Nephron progenitor cell (in vitro differentiated cells): Measurements from ENCODE around the gene NEO1.

Source experiments
- DNase-seq: peaks from one replicate; pipeline ENCODE4 v3.0.0; 2021
- H3K27ac Mint-ChIP-seq: 2 replicates; pipeline ENCODE4 v1.8.0; 2021; ENCODE audit warnings: mild to moderate bottlenecking, moderate library complexity, mixed read lengths
- H3K27me3 Mint-ChIP-seq: 2 replicates; pipeline ENCODE4 v1.8.0; 2021; ENCODE audit warnings: mild to moderate bottlenecking, low read depth, mixed read lengths; ENCODE audit not compliant: poor library complexity
- H3K36me3 Mint-ChIP-seq: 2 replicates; pipeline ENCODE4 v1.8.0; 2021; ENCODE audit warnings: low read depth, mixed read lengths
- H3K4me1 Mint-ChIP-seq: 2 replicates; pipeline ENCODE4 v1.8.0; 2021; ENCODE audit warnings: mixed read lengths
- H3K4me3 Mint-ChIP-seq: 2 replicates; pipeline ENCODE4 v1.8.0; 2021; ENCODE audit warnings: mild to moderate bottlenecking, moderate library complexity, mixed read lengths
- H3K9me3 Mint-ChIP-seq: 2 replicates; pipeline ENCODE4 v1.8.0; 2021; ENCODE audit warnings: mild to moderate bottlenecking, moderate library complexity, mixed read lengths
- TF ChIP-seq, protein P1 (sequence below): fragments of 200-600 bp; sonication (generic); IDR thresholded peaks from 2 replicates; pipeline ENCODE4 v1.5.0; 2021; ENCODE audit warnings: antibody characterized with exemption

NEO1 gene

DNA sequence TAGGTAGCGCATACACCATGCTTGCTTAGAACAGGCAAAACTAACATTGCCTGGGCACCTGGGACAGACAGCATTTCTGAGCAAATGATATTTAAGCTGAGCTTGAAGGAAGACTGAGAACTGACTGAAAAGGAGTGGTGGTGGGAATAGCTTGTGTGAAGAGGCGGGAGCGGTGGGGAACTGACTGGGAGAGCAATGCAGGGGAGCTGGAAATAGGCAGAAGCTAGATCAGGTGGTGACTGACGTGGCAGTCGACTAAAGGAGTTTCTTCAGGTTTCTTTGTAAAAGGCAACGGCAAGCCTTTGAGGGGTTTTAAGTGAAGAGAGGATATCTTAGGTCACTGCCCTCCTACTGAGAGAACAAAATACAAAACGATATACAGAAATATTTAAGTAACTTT is 61.8 kb downstream of the NEO1 start:
- Mint-ChIP-seq H3K36me3 (peaks cover 21% of the 10 kb centered on the region), H3K4me1 (peaks cover 10% of the 10 kb centered on the region), H3K27ac (peak overlapping the region; percentile 31), H3K27me3 (peaks cover 3% of the 10 kb centered on the region), H3K4me3 (no peak overlapping the region), H3K9me3 (no peaks in the 10 kb centered on the region)
- no peak for DNase-seq
- TF ChIP-seq, protein P1, sequence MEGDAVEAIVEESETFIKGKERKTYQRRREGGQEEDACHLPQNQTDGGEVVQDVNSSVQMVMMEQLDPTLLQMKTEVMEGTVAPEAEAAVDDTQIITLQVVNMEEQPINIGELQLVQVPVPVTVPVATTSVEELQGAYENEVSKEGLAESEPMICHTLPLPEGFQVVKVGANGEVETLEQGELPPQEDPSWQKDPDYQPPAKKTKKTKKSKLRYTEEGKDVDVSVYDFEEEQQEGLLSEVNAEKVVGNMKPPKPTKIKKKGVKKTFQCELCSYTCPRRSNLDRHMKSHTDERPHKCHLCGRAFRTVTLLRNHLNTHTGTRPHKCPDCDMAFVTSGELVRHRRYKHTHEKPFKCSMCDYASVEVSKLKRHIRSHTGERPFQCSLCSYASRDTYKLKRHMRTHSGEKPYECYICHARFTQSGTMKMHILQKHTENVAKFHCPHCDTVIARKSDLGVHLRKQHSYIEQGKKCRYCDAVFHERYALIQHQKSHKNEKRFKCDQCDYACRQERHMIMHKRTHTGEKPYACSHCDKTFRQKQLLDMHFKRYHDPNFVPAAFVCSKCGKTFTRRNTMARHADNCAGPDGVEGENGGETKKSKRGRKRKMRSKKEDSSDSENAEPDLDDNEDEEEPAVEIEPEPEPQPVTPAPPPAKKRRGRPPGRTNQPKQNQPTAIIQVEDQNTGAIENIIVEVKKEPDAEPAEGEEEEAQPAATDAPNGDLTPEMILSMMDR, result no peak

DNA sequence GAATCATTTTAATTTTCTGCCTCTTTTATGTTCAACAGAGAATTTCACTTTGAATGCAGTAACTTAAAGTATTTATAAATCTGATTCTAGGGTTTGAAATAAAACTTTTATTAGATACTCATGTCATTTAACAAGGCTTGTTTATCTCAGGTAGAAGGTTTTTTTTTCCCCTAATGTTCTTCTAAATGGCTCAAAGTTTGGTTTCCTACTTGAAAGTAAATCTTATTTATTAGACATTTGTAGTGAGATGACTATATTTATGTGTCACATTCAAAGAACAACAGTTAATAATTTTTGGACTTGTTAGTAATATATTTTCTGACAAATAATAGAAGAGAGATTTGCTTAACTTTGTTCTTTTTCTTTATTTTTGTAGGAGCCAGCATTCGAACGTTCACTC is 63.9 kb downstream of the NEO1 start:
- Mint-ChIP-seq H3K36me3 (peaks cover 21% of the 10 kb centered on the region), H3K27me3 (peaks cover 3% of the 10 kb centered on the region), H3K9me3 (no peaks in the 10 kb centered on the region), H3K4me1 (peaks cover 10% of the 10 kb centered on the region), H3K27ac (no peak overlapping the region), H3K4me3 (no peak overlapping the region)
- DNase-seq, result no peak
- TF ChIP-seq, protein P1, result no peak

DNA sequence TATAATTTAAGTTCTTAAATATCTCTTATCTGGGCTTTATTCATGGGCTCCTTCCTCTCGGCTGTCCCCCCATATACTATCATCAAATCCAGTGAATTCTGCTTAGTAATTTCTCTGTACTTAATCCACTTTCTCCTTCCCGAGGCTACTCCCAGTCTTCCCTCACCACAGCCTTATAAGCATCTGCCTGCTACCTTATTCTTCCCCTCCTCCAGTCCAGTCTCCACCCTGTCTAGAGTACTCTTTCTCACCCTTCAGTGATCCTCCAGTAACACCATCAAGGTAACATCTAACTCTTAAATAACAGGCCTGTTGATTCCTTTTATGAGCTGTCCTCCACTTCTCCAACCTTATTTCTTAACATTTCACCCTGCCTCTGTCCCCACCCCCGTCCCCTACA is 65.8 kb downstream of the NEO1 start:
- H3K27me3 Mint-ChIP-seq, result no peaks in the 10 kb centered on the region
- peak overlapping the region; percentile 2 for H3K27ac Mint-ChIP-seq
- TF ChIP-seq, protein P1, result no peak
- DNase-seq, result no peak
- H3K9me3 Mint-ChIP-seq, result no peaks in the 10 kb centered on the region
- peaks cover 10% of the 10 kb centered on the region for H3K4me1 Mint-ChIP-seq
- no peak overlapping the region for H3K4me3 Mint-ChIP-seq
- H3K36me3 Mint-ChIP-seq, result peaks cover 31% of the 10 kb centered on the region

DNA sequence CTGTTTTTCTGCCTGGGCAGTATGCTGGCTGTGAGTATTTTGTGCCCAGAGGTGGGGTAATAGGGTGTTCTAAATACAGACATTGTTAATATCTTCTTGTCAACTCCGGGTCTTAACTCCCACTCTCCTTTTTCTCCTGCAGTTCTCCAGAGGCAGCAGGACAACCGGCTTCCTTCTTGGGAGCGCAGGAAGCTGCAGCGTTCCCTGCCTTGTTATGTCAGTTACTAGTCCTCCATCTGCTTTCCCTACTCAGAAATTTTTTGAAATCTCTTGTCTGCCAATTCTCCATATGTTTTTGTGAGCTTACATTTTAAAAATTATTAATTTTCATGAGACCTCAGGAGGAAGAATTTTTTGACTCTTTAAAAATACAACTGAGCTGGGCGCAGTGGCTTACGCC is 67.2 kb downstream of the NEO1 start:
- H3K27ac Mint-ChIP-seq, result no peak overlapping the region
- H3K4me3 Mint-ChIP-seq, result no peak overlapping the region
- no peaks in the 10 kb centered on the region for H3K9me3 Mint-ChIP-seq
- peaks cover 45% of the 10 kb centered on the region for H3K36me3 Mint-ChIP-seq
- H3K27me3 Mint-ChIP-seq, result no peaks in the 10 kb centered on the region
- no peak for DNase-seq
- peaks cover 5% of the 10 kb centered on the region for H3K4me1 Mint-ChIP-seq
- TF ChIP-seq, protein P1, result no peak

DNA sequence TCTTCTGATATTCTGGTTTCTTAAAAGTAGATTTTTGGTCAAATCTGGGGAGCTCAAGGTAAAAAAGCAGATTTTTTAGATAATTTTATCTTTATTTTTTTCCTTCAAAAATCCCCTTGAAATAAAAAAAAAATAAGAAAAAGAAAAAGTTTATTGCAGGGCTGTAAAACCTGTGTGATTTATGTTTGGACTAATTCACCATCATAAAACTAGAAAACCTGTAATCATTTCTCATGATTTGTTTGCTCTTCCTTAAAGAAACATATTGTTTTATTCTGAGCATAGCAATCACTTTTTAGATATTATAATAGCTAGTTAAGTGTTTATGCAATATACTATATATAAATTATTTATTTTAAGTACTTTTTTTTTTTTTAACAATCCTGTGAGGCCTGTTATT is 68.0 kb downstream of the NEO1 start:
- Mint-ChIP-seq H3K9me3 (no peaks in the 10 kb centered on the region), H3K4me3 (no peak overlapping the region), H3K36me3 (peaks cover 51% of the 10 kb centered on the region), H3K4me1 (peaks cover 5% of the 10 kb centered on the region), H3K27me3 (no peaks in the 10 kb centered on the region), H3K27ac (no peak overlapping the region)
- TF ChIP-seq, protein P1, result no peak
- no peak for DNase-seq

DNA sequence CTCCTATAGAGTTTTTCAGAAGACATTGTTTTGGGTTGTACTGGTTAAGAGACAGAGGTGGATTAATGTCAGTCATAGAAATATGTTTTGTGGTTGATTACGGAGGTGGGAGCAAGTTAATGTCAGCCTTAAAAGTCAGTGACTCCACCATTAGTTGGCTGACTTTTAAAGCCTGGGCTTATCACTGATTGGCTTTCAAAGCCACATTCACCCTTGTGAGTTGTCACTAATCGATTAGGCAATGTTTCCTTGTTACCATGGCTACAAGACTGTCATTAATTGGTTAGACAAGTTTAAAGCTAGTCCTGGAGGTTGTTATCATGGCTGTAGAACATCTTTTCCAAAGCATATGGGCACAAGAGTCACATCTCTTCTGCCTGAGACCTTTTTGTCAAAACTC is 73.0 kb downstream of the NEO1 start:
- H3K9me3 Mint-ChIP-seq, result no peaks in the 10 kb centered on the region
- H3K4me3 Mint-ChIP-seq, result no peak overlapping the region
- H3K27me3 Mint-ChIP-seq, result peaks cover 3% of the 10 kb centered on the region
- no peak for DNase-seq
- TF ChIP-seq, protein P1, result no peak
- no peaks in the 10 kb centered on the region for H3K4me1 Mint-ChIP-seq
- peaks cover 56% of the 10 kb centered on the region for H3K36me3 Mint-ChIP-seq
- H3K27ac Mint-ChIP-seq, result no peak overlapping the region
